GM12891 (cell line): ENCODE results near the gene NHLRC2.

ENCODE experiments used
- DNase-seq: peaks from one replicate; pipeline ENCODE4 v3.0.0; 2011; ENCODE audit warnings: low spot score; ENCODE audit not compliant: insufficient read length
- FAIRE-seq: peaks from 2 replicates; lab custom pipeline; 2011; peaks lifted over from hg19 to GRCh38; lab: Jason Lieb, UNC
- PAX5 ChIP-seq: IDR thresholded peaks from 2 replicates; pipeline ENCODE4 v1.6.1; 2011; ENCODE audit warnings: low read length, moderate library complexity, mild to moderate bottlenecking; ENCODE audit not compliant: insufficient read depth, severe bottlenecking
- POLR2A ChIP-seq: IDR thresholded peaks from 2 replicates; pipeline ENCODE4 v1.6.1; 2011; ENCODE audit warnings: low read depth, low read length, control low read depth
- POLR2AphosphoS5 ChIP-seq: IDR thresholded peaks from 2 replicates; pipeline ENCODE4 v1.6.1; 2011; ENCODE audit warnings: low read depth, low read length, control low read depth
- POU2F2 ChIP-seq: IDR thresholded peaks from 2 replicates; pipeline ENCODE4 v1.6.1; 2011; ENCODE audit warnings: low read depth, mild to moderate bottlenecking, control low read depth, low read length, moderate library complexity
- SPI1 ChIP-seq: IDR thresholded peaks from 2 replicates; pipeline ENCODE4 v1.6.1; 2011; ENCODE audit warnings: low read depth, low read length, control low read depth
- TAF1 ChIP-seq: IDR thresholded peaks from 2 replicates; pipeline ENCODE4 v1.6.1; 2011; ENCODE audit warnings: low read depth, low read length, control low read depth

Gene NHLRC2

GRCh38 chr10:113953505-113954272 lies 99.2 kb downstream of the NHLRC2 start:
- peak; percentile 30 for TF ChIP-seq SPI1
- no peak for TF ChIP-seq PAX5
- no peak for DNase-seq
- no peak for FAIRE-seq

- TF ChIP-seq PAX5 (no peak), POU2F2 (no peak), POLR2A (no peak), TAF1 (no peak), SPI1 (no peak), POLR2AphosphoS5 (no peak)
- DNase-seq = no peak
- no peak for FAIRE-seq
These were observed 99.9 kb downstream of the NHLRC2 start for GRCh38 chr10:113954409-113954808.

- FAIRE-seq (no peak), DNase-seq (no peak)
- no peak for TF ChIP-seq POU2F2
- no peak for TF ChIP-seq SPI1
- no peak for TF ChIP-seq POLR2AphosphoS5
These were observed 102.6 kb downstream of the NHLRC2 start for GRCh38 chr10:113957013-113957412.

DNA sequence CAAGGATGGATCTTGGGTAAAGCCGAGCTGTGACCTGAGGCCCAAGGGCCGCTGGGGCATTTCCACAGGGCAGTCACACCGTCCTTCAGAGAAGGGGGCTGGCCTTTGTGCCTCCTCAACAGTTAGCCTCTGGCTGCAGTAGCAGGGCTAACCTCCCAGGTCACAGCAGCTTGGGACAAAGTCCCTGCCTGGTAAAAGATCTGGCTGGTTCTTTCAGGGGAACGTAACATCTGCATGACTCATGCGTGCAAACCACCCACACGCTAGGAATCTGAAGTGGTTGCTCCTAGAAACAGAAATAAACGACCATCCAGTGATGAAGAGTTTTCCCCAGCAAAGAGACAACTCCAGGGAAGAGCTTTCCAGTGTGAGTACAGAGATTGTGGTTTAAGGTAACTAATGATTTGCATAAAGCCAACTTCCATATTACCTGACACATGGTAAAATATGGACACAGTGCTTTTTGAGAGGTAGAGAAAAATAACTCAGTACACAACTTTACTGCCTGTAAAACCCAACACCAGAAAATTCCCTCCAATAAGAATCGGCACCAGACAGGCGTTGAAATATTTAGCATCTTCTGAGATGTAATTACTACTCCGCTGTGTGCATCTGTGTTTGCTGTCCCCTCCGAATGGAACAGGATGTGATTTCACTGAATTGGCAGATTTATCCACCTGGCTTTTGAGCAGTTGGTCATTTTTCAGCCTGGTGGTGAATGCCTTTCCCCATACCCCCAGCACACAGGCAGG lies 104.3 kb downstream of the NHLRC2 start:
- FAIRE-seq (no peak), DNase-seq (no peak)
- TF ChIP-seq SPI1 (no peak), POLR2A (no peak), TAF1 (no peak), POU2F2 (no peak; the same call in 1 of the 2 replicates), PAX5 (no peak), POLR2AphosphoS5 (no peak)

GRCh38 chr10:113959383-113959760 lies 104.9 kb downstream of the NHLRC2 start:
- no peak for DNase-seq
- peak; percentile 60 for TF ChIP-seq SPI1
- no peak for TF ChIP-seq POLR2AphosphoS5
- TF ChIP-seq PAX5 = no peak
- TF ChIP-seq TAF1 = no peak
- 0 out of 2 replicates have a peak, but pooled peaks have one; percentile 35 for TF ChIP-seq POU2F2
- TF ChIP-seq POLR2A = peak; percentile 8; the same call in 1 of the 2 replicates
- peak; percentile 93 for FAIRE-seq

DNA sequence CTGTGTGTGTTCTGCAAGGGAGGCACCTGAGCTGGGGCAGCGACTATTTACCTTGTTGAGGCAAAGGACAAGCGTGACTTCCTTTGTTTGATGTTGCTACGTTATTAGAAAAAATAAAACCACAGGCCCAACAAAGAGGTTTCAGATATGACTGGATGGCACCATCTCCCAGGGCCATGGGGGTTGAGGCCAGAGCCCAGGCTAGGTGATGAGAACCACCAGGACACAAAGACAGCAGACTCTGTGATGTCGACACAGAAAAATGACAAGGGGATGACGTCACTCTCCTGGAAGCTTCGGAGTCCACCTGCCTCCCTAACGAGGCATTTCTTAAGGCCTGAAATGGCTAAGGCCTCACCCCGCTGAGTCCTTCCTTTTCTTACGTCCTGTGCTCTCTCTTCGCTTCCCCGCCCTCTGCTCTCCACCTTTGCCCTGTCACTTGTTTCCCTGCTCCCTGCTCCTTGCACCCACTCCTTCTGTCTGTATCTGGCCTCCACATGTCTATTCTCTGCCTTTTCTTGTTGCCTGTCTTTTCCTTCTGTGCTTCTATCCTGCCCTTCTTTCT lies 106.2 kb downstream of the NHLRC2 start:
- TF ChIP-seq SPI1 (no peak), POLR2A (peak; percentile 8; the same call in 1 of the 2 replicates)
- FAIRE-seq (no peak), DNase-seq (no peak)

GRCh38 chr10:113961182-113962031 lies 106.9 kb downstream of the NHLRC2 start:
- TF ChIP-seq POLR2A (no peak), SPI1 (0 out of 2 replicates have a peak, but pooled peaks have one; percentile 0)
- FAIRE-seq (peak; percentile 96), DNase-seq (no peak)

- DNase-seq = no peak
- peak; percentile 78 for FAIRE-seq
These were observed 110.6 kb downstream of the NHLRC2 start for GRCh38 chr10:113965077-113965476.

DNA sequence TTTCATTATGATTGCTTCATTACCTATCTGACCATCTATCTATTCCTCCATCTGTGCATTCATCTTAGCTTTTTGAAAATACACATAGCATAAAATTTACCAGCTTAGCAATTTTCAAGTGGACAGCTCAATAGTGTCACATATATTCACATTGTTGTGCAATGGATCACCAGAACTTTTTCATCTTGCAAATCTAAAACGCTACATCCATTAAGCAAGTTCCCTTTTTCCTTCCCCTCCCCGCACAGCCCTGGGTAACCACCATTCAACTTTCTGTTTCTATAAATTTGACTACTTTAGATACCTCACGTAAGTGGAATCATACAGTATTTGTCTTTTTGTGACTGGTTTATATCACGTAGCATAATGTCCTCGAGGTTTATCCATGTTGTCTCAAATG lies 111.2 kb downstream of the NHLRC2 start:
- TF ChIP-seq SPI1 (peak; percentile 54), POLR2A (no peak), POU2F2 (no peak)
- FAIRE-seq (peak; percentile 89), DNase-seq (no peak)

More at GRCh38 chr10:113965077-113965476, 110.6 kb downstream of the NHLRC2 start:
- TF ChIP-seq PAX5 = no peak
- TF ChIP-seq POU2F2 = no peak
- TF ChIP-seq POLR2AphosphoS5 = no peak
- TF ChIP-seq POLR2A = no peak
- no peak for TF ChIP-seq TAF1
- TF ChIP-seq SPI1 = peak; percentile 42; the same call in 1 of the 2 replicates
